Nephron (organoid): ENCODE measurements around the gene HSPBP1.
A peak's percentile ranks its signal among the peaks of the same experiment; 100 is the strongest.

Experiments
- H3K27ac Mint-ChIP-seq, 3 experiments: 2 replicates each; pipeline ENCODE4 v1.8.0; 2020; ENCODE audit warnings: mixed read lengths in 3 of 3, mild to moderate bottlenecking in 2 of 3, moderate library complexity in 1 of 3
- H3K27me3 Mint-ChIP-seq: 2 replicates; pipeline ENCODE4 v1.8.0; 2021; ENCODE audit warnings: low read depth, mild to moderate bottlenecking, moderate library complexity, mixed read lengths
- H3K36me3 Mint-ChIP-seq: 2 replicates; pipeline ENCODE4 v1.8.0; 2020; ENCODE audit warnings: low read depth, mixed read lengths
- H3K4me1 Mint-ChIP-seq: 2 replicates; pipeline ENCODE4 v1.8.0; 2020; ENCODE audit warnings: mixed read lengths
- H3K4me3 Mint-ChIP-seq, 3 experiments: 2 replicates each; pipeline ENCODE4 v1.8.0; 2020; ENCODE audit warnings: mild to moderate bottlenecking in 3 of 3, mixed read lengths in 3 of 3, moderate library complexity in 2 of 3
- H3K9me3 Mint-ChIP-seq: 2 replicates; pipeline ENCODE4 v1.8.0; 2020; ENCODE audit warnings: mixed read lengths
- TF ChIP-seq, protein P1 (sequence below), 3 experiments: fragments of 200-600 bp; sonication (generic); IDR thresholded peaks; one replicate each; pipeline ENCODE4 v1.5.0; 2021; ENCODE audit warnings: antibody characterized with exemption in 3 of 3; ENCODE audit not compliant: unreplicated experiment in 3 of 3

The HSPBP1 gene

GRCh38 chr19:55302318-55302703, 22.4 kb upstream of the HSPBP1 start:
- H3K4me1 Mint-ChIP-seq: peaks cover 8% of the 10 kb centered on the region
- peak overlapping the region; percentile 71 to 77 (median 75) for H3K4me3 Mint-ChIP-seq
- H3K27me3 Mint-ChIP-seq: no peaks in the 10 kb centered on the region
- peaks cover 50% of the 10 kb centered on the region for H3K36me3 Mint-ChIP-seq
- no peak overlapping the region for H3K27ac Mint-ChIP-seq
- H3K9me3 Mint-ChIP-seq: no peaks in the 10 kb centered on the region
- TF ChIP-seq, protein P1, sequence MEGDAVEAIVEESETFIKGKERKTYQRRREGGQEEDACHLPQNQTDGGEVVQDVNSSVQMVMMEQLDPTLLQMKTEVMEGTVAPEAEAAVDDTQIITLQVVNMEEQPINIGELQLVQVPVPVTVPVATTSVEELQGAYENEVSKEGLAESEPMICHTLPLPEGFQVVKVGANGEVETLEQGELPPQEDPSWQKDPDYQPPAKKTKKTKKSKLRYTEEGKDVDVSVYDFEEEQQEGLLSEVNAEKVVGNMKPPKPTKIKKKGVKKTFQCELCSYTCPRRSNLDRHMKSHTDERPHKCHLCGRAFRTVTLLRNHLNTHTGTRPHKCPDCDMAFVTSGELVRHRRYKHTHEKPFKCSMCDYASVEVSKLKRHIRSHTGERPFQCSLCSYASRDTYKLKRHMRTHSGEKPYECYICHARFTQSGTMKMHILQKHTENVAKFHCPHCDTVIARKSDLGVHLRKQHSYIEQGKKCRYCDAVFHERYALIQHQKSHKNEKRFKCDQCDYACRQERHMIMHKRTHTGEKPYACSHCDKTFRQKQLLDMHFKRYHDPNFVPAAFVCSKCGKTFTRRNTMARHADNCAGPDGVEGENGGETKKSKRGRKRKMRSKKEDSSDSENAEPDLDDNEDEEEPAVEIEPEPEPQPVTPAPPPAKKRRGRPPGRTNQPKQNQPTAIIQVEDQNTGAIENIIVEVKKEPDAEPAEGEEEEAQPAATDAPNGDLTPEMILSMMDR (IDR thresholded peaks at IDR 0.05; ENCODE audit: unreplicated experiment in 3 of 3): no peak

DNA sequence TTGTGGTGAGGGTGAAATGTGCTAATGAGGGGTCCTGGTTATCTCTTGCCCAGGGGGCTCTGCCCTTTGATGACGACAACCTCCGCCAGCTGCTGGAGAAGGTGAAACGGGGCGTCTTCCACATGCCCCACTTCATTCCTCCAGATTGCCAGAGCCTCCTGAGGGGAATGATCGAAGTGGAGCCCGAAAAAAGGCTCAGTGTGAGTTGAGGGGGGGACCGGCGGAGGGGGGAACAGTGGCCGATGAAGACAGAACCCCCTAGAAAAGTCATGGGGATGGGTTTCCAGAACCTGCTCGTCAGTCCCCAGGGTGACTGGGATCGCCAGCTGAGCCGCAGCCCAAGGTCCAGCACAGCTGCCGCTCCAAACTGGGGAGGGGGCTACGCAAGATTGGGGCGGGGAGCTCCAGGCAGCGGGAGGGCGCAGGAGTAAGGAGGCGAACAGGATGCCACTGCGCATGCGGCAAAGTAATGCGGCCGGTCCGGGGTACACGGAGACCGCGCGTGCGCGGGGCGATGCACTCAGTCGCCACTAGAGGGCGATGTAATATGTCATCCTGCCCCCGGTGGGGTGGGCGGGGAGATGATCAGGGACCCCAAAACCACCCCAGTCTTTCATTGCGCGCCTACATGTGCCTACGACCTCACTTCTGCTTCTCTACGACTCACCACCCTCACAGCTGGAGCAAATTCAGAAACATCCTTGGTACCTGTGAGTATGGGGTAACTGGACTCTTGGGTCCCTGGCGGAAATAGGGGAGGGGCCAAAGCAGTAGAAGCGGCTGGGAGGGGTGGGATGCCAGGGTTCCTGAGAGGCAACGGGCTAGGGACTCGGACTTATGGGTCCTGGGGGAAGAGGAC, 21.8 kb upstream of the HSPBP1 start:
- Mint-ChIP-seq H3K9me3 (no peaks in the 10 kb centered on the region), H3K4me3 (peak overlapping the region; percentile 71 to 77 (median 75)), H3K4me1 (peaks cover 8% of the 10 kb centered on the region), H3K27me3 (no peaks in the 10 kb centered on the region), H3K27ac (peak overlapping the region in 2 of 3 experiments; percentile 43 to 52), H3K36me3 (peaks cover 47% of the 10 kb centered on the region)
- TF ChIP-seq, protein P1 (IDR thresholded peaks at IDR 0.05; ENCODE audit: unreplicated experiment in 3 of 3): peak; percentile 96 to 98 (median 97)

- Mint-ChIP-seq H3K4me3 (peak overlapping the region; percentile 71 to 77 (median 75)), H3K4me1 (peaks cover 8% of the 10 kb centered on the region), H3K36me3 (peaks cover 44% of the 10 kb centered on the region), H3K27me3 (no peaks in the 10 kb centered on the region), H3K9me3 (no peaks in the 10 kb centered on the region), H3K27ac (no peak overlapping the region)
- TF ChIP-seq, protein P1 (IDR thresholded peaks at IDR 0.05; ENCODE audit: unreplicated experiment in 3 of 3): no peak
These were observed 21.1 kb upstream of the HSPBP1 start for GRCh38 chr19:55300886-55301458.

DNA sequence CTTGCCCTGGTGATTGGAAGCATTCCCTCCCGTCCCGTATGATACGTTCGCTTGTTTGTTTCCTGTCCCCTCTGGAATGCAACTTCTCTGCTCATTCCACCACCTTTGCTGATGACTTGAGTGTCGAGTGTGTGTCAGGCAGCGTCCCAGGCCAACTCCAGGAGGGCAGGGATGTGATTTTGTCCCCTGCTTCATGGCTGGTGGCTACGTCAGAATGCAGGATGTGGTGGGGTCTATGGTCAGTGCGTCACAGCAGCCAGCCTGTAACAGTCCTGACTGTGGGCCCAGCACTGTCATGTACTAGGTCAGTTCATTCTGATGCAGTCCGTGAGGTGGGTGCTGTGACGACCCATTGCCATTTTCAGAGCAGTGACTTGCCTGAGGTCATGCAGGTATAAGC, 20.1 kb upstream of the HSPBP1 start:
- Mint-ChIP-seq H3K27me3 (no peaks in the 10 kb centered on the region), H3K27ac (no peak overlapping the region), H3K36me3 (peaks cover 45% of the 10 kb centered on the region), H3K9me3 (no peaks in the 10 kb centered on the region), H3K4me3 (no peak overlapping the region), H3K4me1 (peaks cover 4% of the 10 kb centered on the region)
- TF ChIP-seq, protein P1 (IDR thresholded peaks at IDR 0.05; ENCODE audit: unreplicated experiment in 3 of 3): no peak

DNA sequence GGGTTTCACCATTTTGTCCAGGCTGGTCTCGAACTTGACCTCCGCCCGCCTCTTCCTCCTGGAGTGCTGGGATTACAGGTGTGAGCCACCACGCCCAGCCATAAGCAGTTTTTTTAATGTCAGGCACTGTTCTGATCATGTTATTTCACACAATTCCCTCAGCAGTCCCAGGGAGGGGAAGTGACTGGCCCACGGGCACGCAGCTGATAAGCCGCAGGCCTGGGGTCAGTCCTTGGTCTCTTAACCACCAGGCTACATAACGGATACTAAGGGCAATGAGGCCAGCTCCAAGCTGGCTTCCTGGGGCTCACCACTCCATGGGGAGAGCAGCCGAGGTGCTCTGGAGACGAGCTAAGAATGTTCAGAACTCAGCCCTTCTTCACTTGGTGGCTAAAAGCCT, 17.4 kb upstream of the HSPBP1 start:
- H3K4me3 Mint-ChIP-seq: no peak overlapping the region
- H3K27me3 Mint-ChIP-seq: no peaks in the 10 kb centered on the region
- no peaks in the 10 kb centered on the region for H3K9me3 Mint-ChIP-seq
- H3K4me1 Mint-ChIP-seq: peaks cover 4% of the 10 kb centered on the region
- TF ChIP-seq, protein P1 (IDR thresholded peaks at IDR 0.05; ENCODE audit: unreplicated experiment in 3 of 3): no peak
- H3K27ac Mint-ChIP-seq: no peak overlapping the region
- H3K36me3 Mint-ChIP-seq: peaks cover 38% of the 10 kb centered on the region
